GF-D8 (cell line): Measurements from ENCODE around the gene C9orf78.
A peak's percentile ranks its signal among the peaks of the same experiment; 100 is the strongest.

Experiments
- DNase-seq: peaks from one replicate; lab custom pipeline; 2025; lab: John Stamatoyannopoulos, UW

The C9orf78 gene

DNA sequence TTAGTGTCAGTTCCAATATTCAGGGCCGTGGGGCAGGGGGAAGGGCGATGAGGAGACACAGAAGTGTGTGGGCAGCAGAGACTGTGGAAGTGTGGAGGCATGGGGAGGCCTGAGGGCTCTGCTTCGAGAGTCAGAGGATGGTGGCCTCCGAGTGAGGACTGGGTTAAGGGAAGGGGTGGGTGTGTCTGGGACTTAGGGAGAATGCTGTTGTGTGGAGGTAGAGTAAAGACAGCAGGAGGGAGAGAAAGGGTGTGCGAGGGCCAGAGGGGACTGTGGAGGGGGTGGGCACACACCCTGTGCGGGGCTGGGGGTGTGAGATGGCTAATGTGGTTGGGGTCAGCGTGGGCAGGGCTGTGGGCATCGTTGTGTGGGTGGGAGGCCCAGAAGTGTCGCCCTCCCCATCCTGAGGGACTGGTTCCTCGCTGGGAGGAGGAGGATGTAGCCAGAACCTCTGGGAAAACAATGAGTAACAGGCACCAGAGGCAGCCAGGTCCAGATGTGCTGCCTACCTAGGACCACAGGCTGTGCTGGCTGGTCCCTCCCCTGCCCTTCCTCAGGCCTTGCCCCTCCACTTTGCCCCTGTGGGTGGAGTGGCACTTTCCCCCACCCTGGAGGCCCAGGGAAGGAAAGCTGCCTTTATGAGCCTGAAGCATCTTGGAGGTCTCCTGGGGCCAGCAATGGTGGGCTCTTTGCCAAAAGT, 4.4 kb upstream of the C9orf78 start:
- DNase-seq: no peak

- DNase-seq: no peak
Measured at GRCh38 chr9:129838707-129839259, 3.7 kb upstream of the C9orf78 start.

DNA sequence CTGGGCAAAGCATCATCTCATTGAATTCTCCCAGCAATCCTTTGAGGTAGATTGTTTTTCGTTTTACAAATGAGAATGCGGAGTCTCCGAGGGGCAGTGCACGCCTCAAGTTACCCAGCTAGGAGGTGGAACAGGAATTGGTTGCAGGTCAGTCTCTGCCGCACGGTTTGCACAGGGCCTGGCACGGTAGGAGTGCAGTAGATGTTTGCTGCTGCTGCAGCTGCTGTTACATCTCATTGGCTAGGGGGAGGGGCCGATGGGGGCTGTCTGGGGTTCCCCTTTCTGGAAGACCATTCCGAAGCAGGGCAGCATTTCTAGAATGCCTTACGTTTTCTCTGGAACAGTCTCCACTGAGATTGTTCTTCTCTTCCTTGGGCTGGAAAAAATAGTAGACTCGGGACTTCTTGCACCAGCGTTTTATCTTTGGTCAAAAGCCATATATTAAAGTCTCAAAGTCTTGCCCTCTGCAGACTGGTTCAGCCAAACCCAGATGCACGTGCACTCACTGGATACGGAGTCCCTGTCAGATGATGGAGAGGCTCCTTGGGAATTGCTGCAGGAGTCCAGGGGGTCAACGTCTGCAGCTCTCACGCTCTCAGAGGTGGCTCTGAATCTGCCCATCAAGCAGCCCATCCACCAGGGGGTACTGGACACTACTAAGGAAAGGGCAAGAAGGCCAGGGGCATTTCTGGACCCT, 1.4 kb upstream of the C9orf78 start:
- no peak for DNase-seq

DNA sequence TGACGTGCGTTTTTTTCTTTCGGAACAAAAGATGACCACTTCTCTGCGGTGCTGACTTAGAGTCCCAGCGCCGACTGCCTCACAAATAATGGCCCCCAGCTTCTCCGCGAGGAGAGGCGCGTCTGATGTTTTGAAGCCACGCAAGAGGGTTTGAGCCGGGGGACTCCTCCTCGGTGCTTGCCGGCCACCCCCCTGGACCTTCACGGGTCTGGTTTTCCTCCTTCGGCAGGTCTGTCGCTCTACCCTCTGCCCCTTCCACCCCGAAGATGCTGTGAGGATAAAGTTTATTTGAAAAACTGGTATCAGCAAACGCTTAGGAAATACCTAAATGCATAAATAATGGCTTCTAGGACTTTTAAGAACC, 767 bp upstream of the C9orf78 start:
- DNase-seq: no peak

DNA sequence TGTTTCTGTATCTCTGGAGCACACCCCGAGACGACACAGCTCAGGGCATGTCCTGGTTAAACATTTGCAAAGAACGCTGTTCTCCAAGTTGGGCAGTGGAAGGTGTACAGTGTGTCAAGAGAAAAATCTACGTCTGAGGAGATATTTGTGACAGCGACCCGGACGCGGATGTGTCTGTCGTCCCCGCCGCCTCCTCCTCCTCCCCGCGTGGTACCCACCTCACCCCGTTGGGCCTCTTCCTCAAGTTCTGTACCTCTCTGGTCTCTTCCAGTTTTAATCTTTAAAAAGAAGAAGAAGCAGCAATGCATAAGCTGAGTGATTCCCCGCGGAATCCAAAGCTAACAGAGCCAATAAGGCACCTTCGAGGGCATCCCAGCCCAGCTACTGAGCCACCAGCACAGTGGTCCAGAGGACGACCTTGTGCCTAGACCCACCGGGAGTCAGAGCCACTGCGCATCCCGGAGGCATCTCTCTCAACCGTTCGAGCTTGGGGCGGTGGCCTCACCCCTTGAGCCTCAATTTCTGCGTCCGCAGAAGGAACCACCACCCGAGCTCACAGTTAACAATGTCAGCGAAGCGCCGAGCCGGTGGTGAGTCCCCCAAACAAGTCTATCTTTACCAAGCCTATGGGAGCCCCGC, 467 bp downstream of the C9orf78 start:
- DNase-seq: peak; percentile 18

DNA sequence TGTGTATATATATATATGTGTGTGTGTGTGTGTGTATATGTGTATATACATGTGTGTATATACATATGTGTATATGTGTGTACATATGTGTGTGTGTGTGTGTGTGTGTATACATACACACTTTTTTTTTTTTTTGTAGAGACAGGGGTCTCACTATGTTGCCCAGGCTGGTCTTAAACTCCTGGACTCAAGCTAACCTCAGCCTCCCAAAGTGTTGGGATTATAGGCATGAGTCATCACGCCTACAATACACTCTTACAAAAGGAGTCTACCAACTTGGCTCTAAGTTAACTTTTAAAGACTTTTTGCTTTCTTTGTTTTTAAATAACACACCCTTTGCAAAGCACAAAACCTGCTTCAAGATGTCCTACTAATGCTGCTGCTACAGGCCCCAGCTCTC, 2.1 kb downstream of the C9orf78 start:
- DNase-seq: no peak

DNA sequence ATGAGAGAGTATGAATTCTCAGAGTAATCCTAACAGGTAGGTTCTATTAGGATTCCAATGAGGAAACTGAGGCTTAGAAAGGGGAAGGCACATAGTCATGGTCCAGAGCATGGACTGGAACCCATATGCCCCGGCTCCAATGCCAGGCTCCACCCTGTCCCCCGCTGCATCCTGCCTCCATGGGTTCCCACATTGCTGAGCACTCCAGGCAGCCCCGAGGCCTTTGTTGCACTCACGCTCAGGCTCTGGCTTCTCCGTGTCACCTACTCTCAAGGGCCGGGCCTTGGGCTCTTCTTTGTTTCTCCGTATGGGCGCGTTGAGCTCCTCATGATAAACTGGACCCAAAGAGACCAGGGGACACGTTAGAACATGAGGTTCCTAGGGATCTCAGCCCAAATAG, 6.1 kb downstream of the C9orf78 start:
- no peak for DNase-seq

DNA sequence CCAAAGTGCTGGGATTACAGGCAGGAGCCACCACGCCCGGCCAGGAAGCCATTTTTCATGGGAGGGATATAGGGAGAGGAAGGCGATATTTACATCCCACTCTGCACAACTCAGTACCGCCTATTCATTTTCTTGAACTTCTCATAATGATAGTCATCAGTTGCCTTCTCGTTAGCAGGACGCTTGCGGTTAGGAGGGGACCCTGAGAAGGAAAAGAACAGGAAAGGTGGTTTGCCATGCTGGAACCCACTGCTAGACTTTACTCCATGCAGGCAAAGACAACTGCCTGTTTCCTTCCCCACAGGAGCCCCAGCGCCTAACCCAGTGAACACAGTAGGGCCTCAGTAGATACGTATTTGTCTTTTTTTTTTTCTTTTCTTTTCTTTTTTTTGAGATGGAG, 7.0 kb downstream of the C9orf78 start:
- DNase-seq: no peak

GRCh38 chr9:129826759-129827158, 8.3 kb downstream of the C9orf78 start:
- no peak for DNase-seq

- no peak for DNase-seq
Measured at GRCh38 chr9:129826344-129826743, 8.7 kb downstream of the C9orf78 start.

GRCh38 chr9:129823935-129824601, 11.0 kb downstream of the C9orf78 start, which contains the start of gene TOR1A:
Gene TOR1A (minus strand): TSS chr9:129824136. CDS start chr9:129824085, 51 bp downstream.
- peak; percentile 85 for DNase-seq

GRCh38 chr9:129823542-129823934, 11.5 kb downstream of the C9orf78 start:
- no peak for DNase-seq

DNA sequence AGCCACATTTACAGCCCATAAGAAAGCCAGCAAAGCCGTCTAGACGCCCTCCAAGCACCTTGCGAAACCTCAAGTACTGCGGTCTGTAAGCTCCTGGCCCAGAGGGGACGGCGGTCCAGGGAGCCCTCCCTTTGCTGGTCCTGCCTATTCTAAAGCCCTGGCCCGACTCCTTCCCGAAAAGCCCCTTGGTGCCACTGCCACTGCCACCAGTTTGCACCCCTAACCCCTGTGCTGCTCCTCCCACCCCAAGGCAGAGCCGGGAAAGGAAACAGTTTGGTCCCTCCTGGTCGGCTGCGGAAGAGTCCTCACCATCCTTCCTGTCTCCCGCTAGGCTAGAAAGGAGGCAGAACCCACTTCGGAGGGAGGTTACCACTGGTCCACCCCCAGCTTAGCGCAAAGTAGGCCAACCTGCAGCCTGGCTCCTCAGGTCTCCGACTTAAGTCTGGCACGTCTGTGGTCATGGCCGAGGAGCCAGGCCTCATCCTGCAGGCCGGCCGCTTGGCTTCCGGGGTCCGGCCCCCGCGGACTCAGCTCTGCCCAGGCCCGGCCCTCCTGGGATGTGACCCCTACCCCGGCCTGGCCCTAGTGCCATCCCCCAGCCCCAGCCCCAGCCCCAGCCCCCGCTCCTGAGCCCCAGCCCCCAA, 12.1 kb downstream of the C9orf78 start:
- DNase-seq: peak; percentile 60

- peak; percentile 95 for DNase-seq
Measured at GRCh38 chr9:129816501-129817435, 18.3 kb downstream of the C9orf78 start.

DNA sequence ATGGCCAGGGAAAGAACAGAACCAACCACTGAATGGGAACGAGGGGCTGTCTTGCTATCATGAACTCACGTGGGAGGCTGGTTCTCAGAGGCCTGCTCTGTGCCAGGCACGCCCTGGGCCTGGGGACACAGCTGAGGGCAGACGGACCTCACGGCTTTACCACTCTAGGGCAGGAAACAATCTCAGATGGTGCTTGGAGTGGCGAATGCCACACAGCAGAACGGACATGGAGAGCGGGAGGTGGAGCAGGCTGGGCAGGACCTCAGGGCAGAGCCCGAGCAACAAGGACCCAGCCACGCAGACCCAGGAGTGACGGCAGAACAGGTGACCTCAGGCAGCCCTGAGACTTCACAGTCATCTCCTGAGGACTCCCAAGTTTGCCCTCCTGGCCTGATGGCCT, 19.8 kb downstream of the C9orf78 start:
- DNase-seq: no peak

DNA sequence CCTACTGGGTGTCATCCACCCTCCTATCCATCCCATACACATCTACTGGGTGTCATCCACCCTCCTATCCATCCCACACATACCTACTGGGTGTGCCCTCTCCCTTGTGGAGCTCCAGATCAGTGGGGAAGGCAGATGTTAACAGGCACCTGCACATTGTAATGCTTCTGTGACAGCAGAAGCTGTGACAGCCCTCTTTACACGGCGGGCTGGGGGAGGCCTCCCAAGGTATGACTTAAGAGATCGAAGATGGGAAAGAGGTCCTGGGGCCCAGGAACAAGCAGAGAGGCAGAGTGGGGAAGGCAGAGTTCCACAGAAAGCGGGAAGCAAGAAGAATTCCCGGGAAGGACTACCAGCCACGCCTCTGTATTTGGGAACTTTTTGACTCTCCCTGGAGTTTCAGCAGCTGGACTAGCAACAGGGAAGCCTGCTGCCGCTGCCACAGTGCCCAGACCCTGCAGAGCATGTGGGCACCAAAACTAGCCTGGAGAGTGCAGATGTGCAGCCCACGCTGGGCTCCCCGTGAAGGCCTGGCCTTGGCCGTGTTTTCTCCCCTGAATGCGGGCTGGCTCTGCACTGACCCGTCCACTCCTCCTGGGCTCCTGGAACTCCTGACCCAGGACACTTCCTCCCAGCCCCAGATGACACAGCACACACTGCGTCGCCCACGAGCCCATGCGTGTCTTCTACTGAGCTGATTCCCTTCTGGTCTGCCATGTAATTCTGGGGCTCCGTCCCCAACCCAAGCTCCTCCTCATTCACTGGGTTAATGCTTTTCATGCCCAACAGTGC, 20.4 kb downstream of the C9orf78 start:
- no peak for DNase-seq

- DNase-seq: no peak
Measured at GRCh38 chr9:129813661-129814060, 21.4 kb downstream of the C9orf78 start.

GRCh38 chr9:129812385-129812784, 22.7 kb downstream of the C9orf78 start:
- DNase-seq: no peak

DNA sequence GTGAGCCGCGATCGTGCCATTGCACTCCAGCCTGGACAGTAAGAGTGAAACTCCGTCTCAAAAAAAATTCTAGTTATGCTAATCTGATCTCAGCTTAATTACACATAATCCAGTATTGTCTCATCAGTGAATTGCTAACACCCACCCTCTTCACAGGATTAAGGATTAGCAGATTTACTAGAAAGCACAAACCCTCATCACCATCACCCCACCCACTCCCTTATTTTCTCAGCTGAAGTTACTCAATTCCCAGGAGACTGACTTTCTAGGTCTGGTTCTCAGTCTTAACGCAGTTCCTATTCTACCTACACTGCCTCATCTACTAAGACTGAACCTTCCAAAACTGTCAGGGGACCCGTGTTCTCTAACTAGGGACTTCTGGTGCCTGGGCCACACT, 23.1 kb downstream of the C9orf78 start:
- DNase-seq: no peak

DNA sequence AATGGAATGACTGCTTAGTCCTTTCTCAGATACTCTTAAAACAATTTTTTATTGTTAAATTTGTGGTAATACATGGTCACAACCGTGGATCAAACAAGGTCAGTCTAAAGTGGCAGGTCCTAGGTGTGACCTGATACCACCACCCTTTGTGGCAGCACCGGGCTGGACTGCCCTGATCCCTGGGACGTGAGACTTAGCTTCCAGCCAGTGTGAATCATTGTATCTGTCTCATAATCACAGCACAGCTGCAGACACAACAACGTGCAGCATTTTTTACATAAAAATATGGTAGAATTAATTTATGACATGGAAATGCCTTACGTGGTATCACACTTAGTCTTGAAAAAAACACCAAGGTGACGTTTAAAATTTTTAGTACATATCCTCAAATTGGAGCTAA, 24.3 kb downstream of the C9orf78 start:
- DNase-seq: no peak
